PFSK-1 (cell line): Measurements from ENCODE around the gene TMEM266.

ENCODE experiments used
- FOXP2 ChIP-seq: optimal IDR thresholded peaks from 2 replicates; pipeline ENCODE3; 2011; ENCODE audit warnings: borderline replicate concordance, control low read depth, inconsistent platforms; ENCODE audit not compliant: insufficient read depth; ENCODE audit errors: extremely low read length, extremely low read depth
- POLR2AphosphoS5 ChIP-seq: IDR thresholded peaks from 2 replicates; pipeline ENCODE4 v1.6.1; 2012; ENCODE audit warnings: low read depth, mild to moderate bottlenecking, control low read depth, low read length, moderate library complexity
- REST ChIP-seq, 2 experiments: IDR thresholded peaks; 2 replicates each; pipeline versions ENCODE4 v1.6.1 to v1.8.0; 2011 to 2012; ENCODE audit warnings: low read depth in 2 of 2, low read length in 2 of 2, control low read depth in 1 of 2, inconsistent platforms in 1 of 2, mild to moderate bottlenecking in 1 of 2, moderate library complexity in 1 of 2; ENCODE audit not compliant: insufficient read depth in 1 of 2
- SIN3A ChIP-seq: IDR thresholded peaks from 2 replicates; pipeline ENCODE4 v1.6.1; 2012; ENCODE audit warnings: mild to moderate bottlenecking, low read length, moderate library complexity, borderline replicate concordance; ENCODE audit not compliant: insufficient read depth
- TAF1 ChIP-seq: IDR thresholded peaks from 2 replicates; pipeline ENCODE4 v1.6.1; 2012; ENCODE audit warnings: low read length, control low read depth, borderline replicate concordance; ENCODE audit not compliant: insufficient read depth

TMEM266 gene

DNA sequence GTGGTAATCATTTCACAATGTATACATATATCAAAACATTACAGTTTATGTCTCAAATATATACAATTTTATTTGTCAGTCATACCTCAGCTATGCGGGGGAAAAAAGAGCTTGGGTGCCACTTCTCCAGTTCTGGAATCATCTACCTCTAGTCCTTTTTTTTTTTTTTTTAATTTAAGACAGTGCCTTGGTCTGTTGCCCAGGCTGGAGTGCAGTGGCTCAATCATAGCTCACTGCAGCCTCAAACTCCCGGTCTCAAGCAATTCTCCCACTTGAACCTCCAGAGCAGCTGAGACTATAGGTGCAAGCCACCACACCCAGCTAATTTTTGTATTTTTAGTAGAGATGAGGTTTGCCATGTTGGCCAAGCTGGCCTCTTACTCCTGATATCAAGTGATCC is 67.4 kb downstream of the TMEM266 start:
- TF ChIP-seq REST (IDR thresholded peaks at IDR 0.05; ENCODE audit: insufficient read depth in 1 of 2, low read depth in 2 of 2, low read length in 2 of 2) (no peak), POLR2AphosphoS5 (no peak), FOXP2 (no peak), TAF1 (no peak)

DNA sequence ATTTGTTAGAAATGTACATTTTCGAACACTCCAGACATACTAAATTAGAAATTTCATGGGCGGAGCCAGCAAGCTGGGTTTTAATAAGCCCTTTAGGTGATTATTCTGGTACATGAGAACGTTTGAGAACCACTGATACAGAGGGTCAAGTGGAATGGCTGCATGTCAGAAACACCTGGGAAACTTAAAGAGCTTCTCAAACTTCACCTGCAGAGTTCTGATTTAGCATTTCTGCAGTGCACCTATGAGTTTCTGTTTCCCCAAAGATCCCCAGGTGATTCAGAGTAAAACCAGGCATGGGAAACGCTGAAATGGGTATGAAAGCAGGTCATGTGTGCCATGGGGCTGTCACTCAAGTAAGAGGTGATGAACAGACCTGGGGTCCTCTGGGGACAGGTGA is 68.1 kb downstream of the TMEM266 start:
- no peak for TF ChIP-seq REST (IDR thresholded peaks at IDR 0.05; ENCODE audit: insufficient read depth in 1 of 2, low read depth in 2 of 2, low read length in 2 of 2)
- no peak for TF ChIP-seq SIN3A
- no peak for TF ChIP-seq POLR2AphosphoS5
- no peak for TF ChIP-seq FOXP2
- TF ChIP-seq TAF1: no peak

GRCh38 chr15:76134537-76134936 is 74.8 kb downstream of the TMEM266 start:
- TF ChIP-seq REST (IDR thresholded peaks at IDR 0.05; ENCODE audit: insufficient read depth in 1 of 2, low read depth in 2 of 2, low read length in 2 of 2): no peak
- TF ChIP-seq POLR2AphosphoS5: no peak
- TF ChIP-seq SIN3A: no peak
- TF ChIP-seq FOXP2: no peak
- TF ChIP-seq TAF1: no peak

DNA sequence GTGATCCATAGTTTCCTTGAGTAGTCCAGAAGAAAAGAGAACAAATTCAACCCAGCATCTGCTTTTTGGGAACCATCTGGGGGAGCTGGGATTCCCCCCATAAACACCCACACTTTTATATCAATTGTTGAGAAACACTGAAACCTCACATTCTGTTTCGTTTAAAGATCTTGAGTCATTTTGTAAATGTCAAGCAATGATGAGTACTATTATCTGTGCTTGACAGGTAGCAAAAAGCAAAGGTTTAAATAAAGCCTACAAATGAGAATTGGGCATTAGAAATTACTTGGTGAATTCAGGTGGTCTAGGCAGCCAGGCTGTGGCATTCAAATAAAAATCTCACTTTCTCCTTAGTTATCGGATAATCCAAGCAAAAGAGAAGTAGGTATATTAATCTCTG is 75.7 kb downstream of the TMEM266 start:
- TF ChIP-seq FOXP2 (no peak), REST (IDR thresholded peaks at IDR 0.05; ENCODE audit: insufficient read depth in 1 of 2, low read depth in 2 of 2, low read length in 2 of 2) (no peak), POLR2AphosphoS5 (no peak), SIN3A (no peak), TAF1 (no peak)

- TF ChIP-seq POLR2AphosphoS5: no peak
- no peak for TF ChIP-seq REST (IDR thresholded peaks at IDR 0.05; ENCODE audit: insufficient read depth in 1 of 2, low read depth in 2 of 2, low read length in 2 of 2)
- TF ChIP-seq FOXP2: no peak
- no peak for TF ChIP-seq SIN3A
- no peak for TF ChIP-seq TAF1
Observed at GRCh38 chr15:76138436-76138835, 78.7 kb downstream of the TMEM266 start.
